Fibroblast of skin of right quadriceps (primary cell): ENCODE data around the gene DCAKD.
"Not testable (repeated sequence)": the region's sequence is repeated elsewhere in the genome, so short reads cannot be mapped to it uniquely, and the experiment has no call there.

Source experiments
- DNase-seq: peaks from one replicate; pipeline ENCODE4 v3.0.0-alpha.2; 2013

DCAKD gene

GRCh38 chr17:45063198-45063597 lies 11.8 kb upstream of the DCAKD start:
- DNase-seq = no peak

- no peak for DNase-seq
Measured at GRCh38 chr17:45061606-45062205, 10.3 kb upstream of the DCAKD start.

DNA sequence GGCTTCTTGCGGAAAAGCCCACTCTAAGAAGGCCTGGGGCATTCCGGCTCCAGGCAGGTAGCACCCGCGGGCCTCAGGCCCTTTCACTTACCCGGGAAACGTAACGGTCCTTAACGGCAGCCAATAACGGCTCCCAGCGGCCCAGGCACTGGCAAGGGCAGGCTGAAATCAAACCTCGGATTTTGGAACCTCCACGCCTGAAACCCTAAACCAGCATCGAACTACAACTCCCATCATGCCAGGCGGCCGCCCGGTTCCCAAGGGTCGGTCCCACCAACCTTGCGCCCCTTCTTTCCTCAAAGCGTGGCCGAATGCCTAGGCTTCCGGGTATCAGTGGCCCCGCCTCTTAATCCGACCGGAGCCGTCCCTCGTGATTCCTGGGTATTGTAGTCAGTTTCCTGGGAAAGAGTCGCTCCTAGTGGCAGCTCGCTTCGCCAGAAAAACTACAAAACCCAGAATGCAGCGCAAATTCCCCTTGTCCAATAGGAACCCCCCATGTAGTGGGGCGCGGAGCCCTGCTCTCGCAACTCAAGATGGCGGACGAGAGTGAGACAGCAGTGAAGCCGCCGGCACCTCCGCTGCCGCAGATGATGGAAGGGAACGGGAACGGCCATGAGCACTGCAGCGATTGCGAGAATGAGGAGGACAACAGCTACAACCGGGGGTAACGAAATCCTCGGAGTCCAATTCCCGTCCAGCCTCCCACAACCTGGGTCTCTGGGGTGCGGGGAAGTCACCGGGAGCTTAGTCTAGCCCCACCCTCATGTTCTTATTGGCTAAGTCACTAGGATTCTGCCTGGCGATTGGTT lies 9.6 kb upstream of the DCAKD start, which contains the start of gene NMT1:
NMT1 (plus strand) TSS at position 521 of the 809 bp plus-strand sequence; CDS start at position 534, 13 bp downstream.
- DNase-seq = peak; percentile 100

DNA sequence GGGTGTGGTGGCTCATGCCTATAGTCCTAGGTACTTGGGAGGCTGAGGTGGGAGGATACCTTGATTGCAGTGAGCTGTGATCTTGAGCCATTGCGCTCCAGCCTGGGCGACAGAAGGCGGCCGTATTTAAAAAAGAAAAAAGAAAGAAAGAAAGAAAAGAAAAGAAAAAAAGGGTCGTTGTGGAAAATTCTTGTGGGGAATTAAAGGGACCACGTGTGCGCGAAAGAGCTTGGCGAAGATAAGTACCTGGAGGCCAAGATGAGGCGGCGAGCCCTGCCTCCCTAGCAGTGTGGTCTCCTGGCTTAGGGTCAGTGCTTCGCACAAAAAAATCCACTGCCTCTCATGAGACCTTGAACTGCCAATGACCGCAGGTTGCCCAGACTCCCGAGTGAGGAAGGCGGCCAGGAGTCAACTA lies 9.0 kb upstream of the DCAKD start:
- DNase-seq = no peak

DNA sequence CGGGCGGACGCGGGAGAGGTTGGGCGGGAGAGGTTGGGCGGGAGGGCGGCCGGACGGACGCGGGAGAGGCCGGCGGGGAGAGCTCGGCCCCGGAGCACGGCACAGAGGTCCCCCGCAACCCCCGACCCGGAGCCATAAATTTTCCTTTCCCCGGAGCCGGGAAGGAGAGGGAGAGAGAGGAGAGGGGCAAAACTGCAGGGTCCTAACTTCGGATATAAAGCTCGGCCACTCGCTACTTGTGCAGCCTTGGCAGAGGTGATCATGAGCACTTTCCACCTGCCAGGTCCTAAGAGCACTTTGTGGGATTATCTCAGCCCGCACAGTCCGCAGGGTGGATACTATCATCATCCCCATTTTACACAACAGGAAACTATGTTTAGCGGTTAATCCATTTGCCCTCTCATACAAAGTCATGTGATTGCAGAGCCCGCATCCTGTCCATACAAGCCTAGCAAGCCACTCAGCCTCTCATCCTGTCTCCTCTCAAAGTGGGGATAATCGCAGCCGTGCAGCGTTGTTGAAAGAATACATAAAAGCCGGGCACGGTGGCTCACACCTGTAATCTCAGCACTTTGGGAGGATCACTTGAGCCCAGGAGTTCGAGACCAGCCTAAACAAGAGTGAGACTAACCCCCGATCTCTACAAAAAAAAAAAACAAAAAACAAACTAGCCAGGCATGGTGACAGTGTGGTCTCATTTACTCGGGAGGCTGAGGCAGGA lies 780 bp upstream of the DCAKD start:
- no peak for DNase-seq

DNA sequence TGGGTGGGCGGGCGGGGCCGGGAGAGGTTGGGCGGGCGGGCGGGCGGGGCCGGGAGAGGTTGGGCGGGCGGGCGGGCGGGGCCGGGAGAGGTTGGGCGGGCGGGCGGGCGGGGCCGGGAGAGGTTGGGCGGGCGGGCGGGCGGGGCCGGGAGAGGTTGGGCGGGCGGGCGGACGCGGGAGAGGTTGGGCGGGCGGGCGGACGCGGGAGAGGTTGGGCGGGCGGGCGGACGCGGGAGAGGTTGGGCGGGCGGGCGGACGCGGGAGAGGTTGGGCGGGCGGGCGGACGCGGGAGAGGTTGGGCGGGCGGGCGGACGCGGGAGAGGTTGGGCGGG lies 254 bp upstream of the DCAKD start:
- not testable (repeated sequence) for DNase-seq

- DNase-seq = peak; percentile 28
Measured at GRCh38 chr17:45050481-45051059, 862 bp downstream of the DCAKD start.

DNA sequence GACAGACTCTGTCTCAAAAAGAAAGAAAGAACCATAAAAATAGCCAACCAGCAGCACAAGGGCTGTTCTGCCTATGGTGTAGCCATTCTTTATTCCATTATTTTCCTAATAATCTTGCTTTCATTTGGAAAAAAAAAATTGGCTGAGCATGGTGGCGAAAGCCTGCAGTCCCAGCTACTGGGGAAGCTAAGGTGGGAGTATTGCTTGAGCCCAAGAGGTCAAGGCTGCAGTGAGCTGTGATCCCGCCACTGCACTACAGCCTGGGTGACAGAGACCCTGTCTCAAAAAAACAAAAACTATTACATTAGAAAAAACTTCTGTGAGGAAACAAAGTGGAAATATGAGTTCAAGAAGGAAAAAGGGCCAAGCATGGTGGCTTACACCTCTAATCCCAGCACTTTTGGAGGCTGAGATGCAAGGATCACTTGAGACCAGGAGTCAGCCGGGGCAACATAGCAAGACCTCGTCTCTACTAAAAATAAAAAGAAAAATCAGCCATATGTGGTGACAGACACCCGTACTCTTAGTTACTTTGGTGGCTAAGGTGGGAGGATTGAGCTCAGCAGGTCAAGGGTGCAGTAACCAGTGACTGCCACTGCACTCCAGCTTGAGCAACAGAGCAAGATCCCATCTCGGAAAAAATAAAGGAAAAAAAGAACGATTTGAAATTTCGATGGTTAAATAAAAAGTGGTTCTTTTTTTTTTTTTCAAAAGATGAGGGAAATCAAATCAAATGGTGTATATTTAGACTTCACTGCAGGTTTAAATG lies 2.5 kb downstream of the DCAKD start:
- DNase-seq = no peak

GRCh38 chr17:45046537-45047125 lies 4.8 kb downstream of the DCAKD start:
- no peak for DNase-seq

GRCh38 chr17:45043813-45044540 lies 7.5 kb downstream of the DCAKD start:
- DNase-seq = no peak

- DNase-seq = no peak
Measured at GRCh38 chr17:45042346-45043120, 8.9 kb downstream of the DCAKD start.

DNA sequence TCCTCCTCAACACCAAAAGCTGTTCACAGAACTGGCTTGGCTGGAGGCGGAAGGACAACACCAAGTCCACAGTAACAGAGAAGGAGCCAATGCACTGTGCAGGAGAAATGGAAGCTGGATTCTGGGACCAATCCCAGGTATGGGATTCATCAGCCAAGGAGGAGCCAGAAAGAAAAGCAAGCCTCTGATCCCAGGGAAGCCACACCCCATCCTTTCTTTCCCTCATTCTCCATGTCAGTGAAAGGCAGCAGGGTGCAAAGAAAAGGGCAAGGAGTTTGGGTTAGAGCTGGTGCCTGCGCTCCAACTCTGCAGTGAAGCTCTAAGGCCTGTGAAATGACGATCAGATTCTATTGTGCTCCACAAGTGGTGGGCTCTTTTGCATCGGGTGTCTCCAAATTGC lies 11.0 kb downstream of the DCAKD start:
- no peak for DNase-seq

DNA sequence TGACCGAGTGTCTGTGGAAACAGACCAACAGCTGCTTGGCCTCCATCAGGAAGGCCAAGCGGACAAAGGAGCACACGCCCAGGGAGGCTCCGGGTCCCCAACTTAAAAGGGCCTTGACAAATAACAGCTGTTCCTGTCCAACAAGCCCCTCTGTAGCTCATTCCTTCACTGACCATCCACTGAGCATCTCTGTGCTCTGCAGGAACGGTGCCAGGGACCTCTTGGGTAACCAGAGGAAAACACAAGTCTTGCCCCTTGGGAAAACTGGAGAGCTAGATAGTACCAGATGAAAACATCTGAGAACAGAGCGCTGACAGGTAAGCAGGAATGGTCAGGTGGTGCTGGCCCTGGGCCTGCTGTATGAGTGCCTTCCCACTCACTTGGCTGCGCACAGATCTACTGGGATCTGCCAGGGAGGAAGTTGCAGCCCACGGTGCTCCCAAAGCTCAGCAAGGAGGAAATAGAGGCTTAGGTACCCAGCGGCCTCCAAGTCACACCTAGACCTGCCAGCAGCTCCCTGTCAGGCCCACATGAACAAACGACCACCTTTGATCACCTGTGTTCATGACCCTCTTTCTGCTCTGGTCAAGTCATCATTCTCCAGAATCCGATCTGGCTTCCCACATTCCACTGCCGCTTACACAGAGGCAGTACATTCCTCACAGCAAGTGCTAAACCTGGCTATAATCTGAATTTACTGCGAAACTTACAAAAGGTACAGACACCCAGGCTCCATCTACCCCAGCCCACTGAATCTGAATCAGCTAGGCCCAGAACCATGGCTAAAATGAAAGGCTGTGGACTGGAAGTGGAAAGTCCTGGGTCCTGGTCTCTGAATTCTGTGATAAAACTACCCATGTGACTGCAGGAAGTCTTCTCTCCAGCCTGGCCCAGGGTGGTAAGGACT lies 12.5 kb downstream of the DCAKD start:
- no peak for DNase-seq

GRCh38 chr17:45036691-45037090 lies 14.7 kb downstream of the DCAKD start:
- no peak for DNase-seq

DNA sequence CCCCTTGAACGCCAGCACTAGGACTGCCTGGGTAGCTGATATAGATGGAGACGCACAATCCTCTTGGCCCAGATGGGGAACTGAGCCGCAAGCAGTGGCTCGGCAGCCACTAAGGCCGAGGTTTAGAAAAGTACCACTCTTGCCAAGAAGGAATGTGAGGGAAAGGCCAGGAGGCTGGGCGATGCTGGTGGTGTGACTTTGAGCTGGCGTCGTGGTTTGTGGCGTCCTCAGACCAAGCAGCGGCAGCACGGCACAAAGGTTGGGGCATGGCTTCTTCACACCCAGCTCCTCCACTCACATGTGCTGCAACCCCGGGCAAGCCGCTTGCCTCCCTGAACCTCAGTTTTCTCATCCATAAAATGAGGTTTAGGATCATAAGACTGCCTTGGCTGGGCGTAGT lies 15.6 kb downstream of the DCAKD start:
- DNase-seq = no peak

DNA sequence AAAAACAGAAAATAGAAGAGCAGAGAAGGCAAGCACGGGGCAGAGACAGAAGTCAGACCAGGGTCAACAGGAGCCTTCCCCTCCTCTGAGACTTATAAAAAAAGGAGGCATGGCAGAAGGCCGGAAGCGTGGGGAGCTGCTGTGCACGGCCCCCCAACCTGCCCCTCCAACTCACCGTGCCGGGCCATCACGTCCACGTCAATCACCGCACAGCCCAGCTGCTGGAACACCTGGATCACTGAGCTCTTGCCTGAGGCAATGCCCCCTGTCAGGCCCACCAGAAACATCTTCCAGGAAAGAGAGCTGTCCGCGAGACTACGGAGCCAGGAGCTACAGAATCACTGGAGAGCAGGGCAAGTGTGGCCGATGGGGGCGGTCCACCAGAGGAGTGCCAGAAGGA lies 16.8 kb downstream of the DCAKD start:
- DNase-seq = no peak

DNA sequence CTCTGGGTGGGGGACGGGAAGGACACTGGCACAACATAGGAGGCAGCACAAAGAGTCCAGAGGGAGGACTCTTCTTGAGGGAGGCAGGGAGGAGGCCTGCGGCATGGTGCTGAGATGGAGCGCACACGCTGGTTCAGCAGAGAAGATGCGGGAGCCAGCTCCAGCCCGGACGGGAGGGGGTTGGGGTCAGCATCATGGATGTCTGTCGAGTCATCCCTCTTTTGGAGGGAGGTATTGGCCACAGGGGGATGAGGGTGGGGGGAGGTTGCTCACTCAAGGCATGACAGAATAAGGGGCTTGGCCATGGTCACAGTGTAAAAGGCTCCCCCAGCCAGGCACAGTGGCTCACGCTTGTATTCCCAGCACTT lies 19.3 kb downstream of the DCAKD start:
- DNase-seq = no peak

DNA sequence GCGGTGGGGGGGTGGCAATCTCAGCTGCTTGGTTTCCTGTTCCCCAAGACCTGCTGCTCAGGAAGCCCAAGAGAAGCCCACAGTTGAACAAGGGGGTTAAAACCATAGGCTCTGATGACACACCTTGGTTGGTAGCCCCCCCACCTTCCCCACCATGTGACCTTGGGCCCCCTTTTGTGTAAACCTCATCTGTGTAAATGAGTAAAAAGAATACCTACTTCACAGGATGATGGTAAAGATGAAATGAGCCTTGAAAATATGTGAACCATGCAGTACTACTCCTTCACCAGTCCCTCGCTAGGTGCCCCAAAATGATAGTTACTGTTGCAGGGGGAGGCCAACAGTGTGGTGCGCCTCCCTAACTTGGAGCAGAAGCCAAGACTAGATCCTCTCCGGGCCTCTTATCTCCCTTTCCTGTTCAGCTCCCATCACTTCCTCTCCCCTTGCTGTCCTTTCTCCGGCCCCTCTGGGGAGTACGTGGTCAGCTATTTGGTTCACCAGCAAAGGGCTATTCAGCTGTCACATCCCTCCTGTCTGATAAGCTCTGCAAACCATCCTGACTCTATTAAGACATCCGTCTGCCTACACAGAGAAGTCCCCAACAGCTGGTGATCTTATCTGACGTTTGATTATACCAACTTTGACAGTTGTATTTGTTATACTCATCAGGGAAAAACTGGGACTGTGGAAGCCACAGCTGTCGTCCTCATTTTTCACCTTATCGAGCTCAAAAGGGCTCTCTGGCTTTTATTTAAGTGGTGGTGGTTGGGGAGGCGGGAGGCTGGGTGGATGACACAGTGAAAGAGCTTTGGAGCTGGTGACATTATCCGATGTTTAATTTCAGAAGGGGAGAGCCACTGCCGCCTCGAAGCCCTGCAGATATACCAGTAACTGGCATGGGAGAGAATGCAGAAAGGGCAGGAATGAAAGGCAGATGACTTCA lies 19.9 kb downstream of the DCAKD start:
- no peak for DNase-seq

DNA sequence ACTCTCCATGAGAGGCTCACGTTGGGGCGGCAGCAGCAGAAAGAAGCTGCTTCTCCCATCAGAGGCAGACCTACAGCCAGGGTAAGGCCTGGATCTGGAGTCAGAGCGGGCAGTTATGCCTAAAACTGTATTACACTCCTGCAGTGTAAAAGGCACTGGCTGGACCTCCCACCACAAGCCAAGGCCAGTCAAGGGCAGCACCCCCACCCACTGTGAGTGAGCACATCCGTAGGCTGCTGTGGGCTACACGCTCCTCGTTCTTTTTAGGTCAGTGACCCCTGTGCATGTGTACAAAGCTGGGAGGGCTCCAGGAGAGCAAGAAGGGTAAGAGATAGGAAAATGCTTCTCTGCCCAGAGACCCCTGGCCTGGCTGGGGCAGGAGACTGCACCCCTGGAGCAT lies 20.7 kb downstream of the DCAKD start:
- no peak for DNase-seq
